ENCODE data around the gene VPS13C. TPM values are rescaled to one million over a fixed set of nuclear protein-coding genes. Genes with fewer than 3 reads are reported as not detected.

The VPS13C gene
- total and polyA plus RNA-seq, 2 donors (not counting 3 experiments of a cell fraction or from before 2014, with no cell fraction given) = 10.8 to 60.3 TPM

DNA sequence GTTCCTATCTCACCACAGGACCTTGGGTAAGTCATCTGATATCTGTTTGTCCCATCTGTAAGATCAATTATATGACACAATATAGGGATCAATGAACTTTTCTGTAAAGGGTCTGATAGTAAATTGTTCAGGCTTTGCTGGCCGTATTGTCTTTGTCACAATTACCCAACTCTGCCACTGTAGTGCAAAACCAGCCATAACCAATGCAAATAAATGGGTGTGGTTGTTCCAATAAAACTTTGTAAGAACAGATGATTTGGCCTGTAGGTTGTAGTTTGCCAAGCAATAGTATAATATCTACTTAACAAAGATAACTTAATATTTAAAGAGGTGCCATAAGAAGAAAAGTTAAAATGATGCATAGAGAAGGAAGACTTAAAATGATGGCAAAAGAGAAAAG is 210.8 kb downstream of the VPS13C start:
- no TSS peak for BruUV-seq (replicated peaks)
- Histone ChIP-seq H3K27ac (ENCODE audit: insufficient read depth, low read depth, low read length) (no peak overlapping the region), H3K4me3 (replicated peaks in 1 of 3; ENCODE audit: insufficient read depth in 1 of 3, low read depth in 1 of 3, low read length in 3 of 3) (no peak overlapping the region), H3K4me1 (ENCODE audit: control insufficient read depth, extremely low read depth, insufficient read depth, low read length) (no peaks in the 10 kb centered on the region), H3K36me3 (ENCODE audit: control insufficient read depth in 2 of 2, extremely low read depth in 1 of 2, insufficient read depth in 2 of 2, low read length in 2 of 2) (no peaks in the 10 kb centered on the region), H3K9me3 (replicated peaks; ENCODE audit: control insufficient read depth, insufficient read depth, low read length) (no peaks in the 10 kb centered on the region), H4K20me1 (replicated peaks; ENCODE audit: control insufficient read depth, extremely low read depth, insufficient read depth, low read length) (no peaks in the 10 kb centered on the region), H3K9me1 (replicated peaks; ENCODE audit: control insufficient read depth, extremely low read depth, insufficient read depth, low read length) (no peaks in the 10 kb centered on the region), H3K4me2 (ENCODE audit: insufficient read depth, low read length) (no peak overlapping the region), H3K79me2 (ENCODE audit: control insufficient read depth, insufficient read depth, low read length) (no peaks in the 10 kb centered on the region), H2AFZ (ENCODE audit: low read depth, low read length) (no peak overlapping the region), H3K27me3 (ENCODE audit: control insufficient read depth in 2 of 2, insufficient read depth in 2 of 2, low read length in 2 of 2) (no peaks in the 10 kb centered on the region), H3K9ac (replicated peaks; ENCODE audit: extremely low read depth, insufficient read depth, low read length) (no peak overlapping the region)
- intact Hi-C loops (cut with micrococcal nuclease) = no loop called here
- TF ChIP-seq POLR2A (IDR thresholded peaks at IDR 0.05; ENCODE audit: low read depth, low read length) = no peak
- no peak for TF ChIP-seq FOS (IDR thresholded peaks at IDR 0.05; ENCODE audit: borderline replicate concordance, insufficient read depth, low read length)
- TF ChIP-seq, protein P1, sequence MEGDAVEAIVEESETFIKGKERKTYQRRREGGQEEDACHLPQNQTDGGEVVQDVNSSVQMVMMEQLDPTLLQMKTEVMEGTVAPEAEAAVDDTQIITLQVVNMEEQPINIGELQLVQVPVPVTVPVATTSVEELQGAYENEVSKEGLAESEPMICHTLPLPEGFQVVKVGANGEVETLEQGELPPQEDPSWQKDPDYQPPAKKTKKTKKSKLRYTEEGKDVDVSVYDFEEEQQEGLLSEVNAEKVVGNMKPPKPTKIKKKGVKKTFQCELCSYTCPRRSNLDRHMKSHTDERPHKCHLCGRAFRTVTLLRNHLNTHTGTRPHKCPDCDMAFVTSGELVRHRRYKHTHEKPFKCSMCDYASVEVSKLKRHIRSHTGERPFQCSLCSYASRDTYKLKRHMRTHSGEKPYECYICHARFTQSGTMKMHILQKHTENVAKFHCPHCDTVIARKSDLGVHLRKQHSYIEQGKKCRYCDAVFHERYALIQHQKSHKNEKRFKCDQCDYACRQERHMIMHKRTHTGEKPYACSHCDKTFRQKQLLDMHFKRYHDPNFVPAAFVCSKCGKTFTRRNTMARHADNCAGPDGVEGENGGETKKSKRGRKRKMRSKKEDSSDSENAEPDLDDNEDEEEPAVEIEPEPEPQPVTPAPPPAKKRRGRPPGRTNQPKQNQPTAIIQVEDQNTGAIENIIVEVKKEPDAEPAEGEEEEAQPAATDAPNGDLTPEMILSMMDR (IDR thresholded peaks at IDR 0.05; ENCODE audit: extremely low read depth in 1 of 2, insufficient read depth in 1 of 2, low read depth in 1 of 2, low read length in 2 of 2) = no peak
- no peak for TF ChIP-seq MYC (IDR thresholded peaks at IDR 0.05; ENCODE audit: low read depth, low read length)
- no peak for TF ChIP-seq JUN (IDR thresholded peaks at IDR 0.05; ENCODE audit: borderline replicate concordance, insufficient read depth, insufficient read length, low read depth)
- TF ChIP-seq, protein P2, sequence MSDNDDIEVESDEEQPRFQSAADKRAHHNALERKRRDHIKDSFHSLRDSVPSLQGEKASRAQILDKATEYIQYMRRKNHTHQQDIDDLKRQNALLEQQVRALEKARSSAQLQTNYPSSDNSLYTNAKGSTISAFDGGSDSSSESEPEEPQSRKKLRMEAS (IDR thresholded peaks at IDR 0.05; ENCODE audit: insufficient read depth, insufficient read length) = no peak
- no peak for TF ChIP-seq EZH2 (IDR thresholded peaks at IDR 0.05; ENCODE audit: borderline replicate concordance, low read depth, low read length, severe bottlenecking)
- no peak for TF ChIP-seq POLR2AphosphoS5 (IDR thresholded peaks at IDR 0.05; ENCODE audit: insufficient read depth, low read depth, low read length)
- no peak for TF ChIP-seq GATA2 (IDR thresholded peaks at IDR 0.05; ENCODE audit: insufficient read depth, insufficient read length, low read depth, low read length)
- ChIA-PET CTCF (no interaction called here), POLR2A (no interaction called here)
- dilution Hi-C loops (cut with MboI; ENCODE audit: extremely low pct_ligation_motif_present, low sequenced_read_pairs) = no loop called here
- FAIRE-seq = no peak
- DNase-seq (ENCODE audit: low read depth, low spot score) = no peak

All from endothelial cell of umbilical vein (primary cell).